ENCODE measurements around the gene FCRL4.
A peak's percentile ranks its signal among the peaks of the same experiment; 100 is the strongest.

FCRL4 gene

GRCh38 chr1:157597959-157598667 is at the start of gene FCRL4:
Gene FCRL4, minus strand, starts transcription at chr1:157598085. Its CDS starts 141 bp downstream, at chr1:157597944.
- intact Hi-C loops (cut with DNase I): no loop called here
- DNase-seq: no peak

GRCh38 chr1:157646144-157646543 is 48.3 kb upstream of the FCRL4 start:
- intact Hi-C loops (cut with DNase I): no loop called here
- DNase-seq: no peak

- no peak for DNase-seq
- intact Hi-C loops (cut with DNase I): no loop called here
Observed at GRCh38 chr1:157641177-157641576, 43.3 kb upstream of the FCRL4 start.

- no peak for DNase-seq
- intact Hi-C loops (cut with DNase I): no loop called here
Observed at GRCh38 chr1:157639800-157640199, 41.9 kb upstream of the FCRL4 start.

- intact Hi-C loops (cut with DNase I): no loop called here
- no peak for DNase-seq
Observed at GRCh38 chr1:157628773-157629172, 30.9 kb upstream of the FCRL4 start.

GRCh38 chr1:157626099-157626498 is 28.2 kb upstream of the FCRL4 start:
- intact Hi-C loops (cut with DNase I): no loop called here
- no peak for DNase-seq

GRCh38 chr1:157624471-157624870 is 26.6 kb upstream of the FCRL4 start:
- intact Hi-C loops (cut with DNase I): no loop called here
- DNase-seq: no peak

- intact Hi-C loops (cut with DNase I): no loop called here
- no peak for DNase-seq
Observed at GRCh38 chr1:157622471-157622870, 24.6 kb upstream of the FCRL4 start.

GRCh38 chr1:157618190-157618589 is 20.3 kb upstream of the FCRL4 start:
- DNase-seq: no peak
- intact Hi-C loops (cut with DNase I): no loop called here

- no peak for DNase-seq
- intact Hi-C loops (cut with DNase I): no loop called here
Observed at GRCh38 chr1:157600236-157600635, 2.4 kb upstream of the FCRL4 start.

- no peak for DNase-seq
- intact Hi-C loops (cut with DNase I): no loop called here
Observed at GRCh38 chr1:157596384-157596783, 1.5 kb downstream of the FCRL4 start.

- DNase-seq: no peak
- intact Hi-C loops (cut with DNase I): no loop called here
Observed at GRCh38 chr1:157595356-157595755, 2.5 kb downstream of the FCRL4 start.

- no peak for DNase-seq
- intact Hi-C loops (cut with DNase I): loop anchor here (10.0 kb wide), 1 partner anchor 539 kb away; a partner anchor contains a TSS
Observed at GRCh38 chr1:157585984-157586383, 11.9 kb downstream of the FCRL4 start.

- no peak for DNase-seq
- intact Hi-C loops (cut with DNase I): loop anchor here (10.0 kb wide), 1 partner anchor 540 kb away; a partner anchor contains a TSS
Observed at GRCh38 chr1:157584503-157584902, 13.4 kb downstream of the FCRL4 start.

- no peak for DNase-seq
- intact Hi-C loops (cut with DNase I): loop anchor here (10.0 kb wide), 1 partner anchor 544 kb away; a partner anchor contains a TSS
Observed at GRCh38 chr1:157580828-157581210, 17.1 kb downstream of the FCRL4 start.

GRCh38 chr1:157580179-157580827 is 17.6 kb downstream of the FCRL4 start:
- intact Hi-C loops (cut with DNase I): loop anchor here (10.0 kb wide), 1 partner anchor 544 kb away; a partner anchor contains a TSS
- DNase-seq: peak in 19 of 42 donors; percentile 9 to 68 (median 37)

GRCh38 chr1:157577420-157577819 is 20.5 kb downstream of the FCRL4 start:
- intact Hi-C loops (cut with DNase I): no loop called here
- DNase-seq: no peak

- DNase-seq: no peak
- intact Hi-C loops (cut with DNase I): no loop called here
Observed at GRCh38 chr1:157575744-157576143, 22.1 kb downstream of the FCRL4 start.

GRCh38 chr1:157574836-157575235 is 23.0 kb downstream of the FCRL4 start:
- no peak for DNase-seq
- intact Hi-C loops (cut with DNase I): no loop called here

- no peak for DNase-seq
- intact Hi-C loops (cut with DNase I): no loop called here
Observed at GRCh38 chr1:157566484-157567300, 31.2 kb downstream of the FCRL4 start.

Data from head of caudate nucleus (tissue), 42 donors.